Measurements from ENCODE around the gene PIP5K1A.
A peak's percentile ranks its signal among the peaks of the same experiment; 100 is the strongest.
"Not testable (repeated sequence)": the region's sequence is repeated elsewhere in the genome, so short reads cannot be mapped to it uniquely, and the experiment has no call there.

The PIP5K1A gene

GRCh38 chr1:151259351-151259750, 61.0 kb downstream of the PIP5K1A start:
- no peak for DNase-seq

- no peak for DNase-seq
Observed at GRCh38 chr1:151265446-151266236, 67.3 kb downstream of the PIP5K1A start.

- DNase-seq: no peak
Observed at GRCh38 chr1:151266315-151266714, 68.0 kb downstream of the PIP5K1A start.

GRCh38 chr1:151266821-151267220, 68.5 kb downstream of the PIP5K1A start:
- DNase-seq: no peak

- no peak for DNase-seq
Observed at GRCh38 chr1:151267760-151268159, 69.4 kb downstream of the PIP5K1A start.

GRCh38 chr1:151273924-151274466, 75.6 kb downstream of the PIP5K1A start:
- no peak for DNase-seq

GRCh38 chr1:151275341-151275740, 77.0 kb downstream of the PIP5K1A start:
- not testable (repeated sequence) for DNase-seq

GRCh38 chr1:151277249-151277648, 78.9 kb downstream of the PIP5K1A start:
- peak; percentile 44 for DNase-seq

GRCh38 chr1:151281225-151281968, 83.0 kb downstream of the PIP5K1A start:
- DNase-seq: peak; percentile 99

GRCh38 chr1:151281969-151282882, 83.9 kb downstream of the PIP5K1A start, which contains the start of gene ZNF687:
TSS of gene ZNF687 (plus strand) at chr1:151282299. CDS start at chr1:151286292, 3,993 bp downstream.
- peak; percentile 100 for DNase-seq

GRCh38 chr1:151282883-151283725, 84.8 kb downstream of the PIP5K1A start:
- peak; percentile 37 for DNase-seq

- DNase-seq: no peak
Observed at GRCh38 chr1:151284013-151284577, 85.7 kb downstream of the PIP5K1A start.

- DNase-seq: no peak
Observed at GRCh38 chr1:151286619-151287340, 88.4 kb downstream of the PIP5K1A start.

GRCh38 chr1:151287341-151287699, 89.0 kb downstream of the PIP5K1A start:
- no peak for DNase-seq

GRCh38 chr1:151287767-151288500, 89.6 kb downstream of the PIP5K1A start:
- DNase-seq: no peak

GRCh38 chr1:151288502-151288901, 90.2 kb downstream of the PIP5K1A start:
- no peak for DNase-seq

GRCh38 chr1:151289080-151289935, 91.0 kb downstream of the PIP5K1A start:
- DNase-seq: no peak

- DNase-seq: no peak
Observed at GRCh38 chr1:151289991-151290708, 91.8 kb downstream of the PIP5K1A start.

Measured in RPMI8226 (cell line).